MM.1S (cell line): ENCODE measurements around the gene SLC4A5.

Experiments used
- EZH2phosphoT487 ChIP-seq: fragments of 300-600 bp; sonication (generic); IDR thresholded peaks from 2 replicates; pipeline ENCODE4 v1.6.1; 2018; ENCODE audit warnings: antibody characterized with exemption, low read length
- TF ChIP-seq, protein P1 (sequence below): fragments of 300-600 bp; sonication (generic); IDR thresholded peaks from 2 replicates; pipeline ENCODE4 v1.5.1; 2016; ENCODE audit warnings: antibody characterized with exemption, low read length, mixed read lengths

DNA sequence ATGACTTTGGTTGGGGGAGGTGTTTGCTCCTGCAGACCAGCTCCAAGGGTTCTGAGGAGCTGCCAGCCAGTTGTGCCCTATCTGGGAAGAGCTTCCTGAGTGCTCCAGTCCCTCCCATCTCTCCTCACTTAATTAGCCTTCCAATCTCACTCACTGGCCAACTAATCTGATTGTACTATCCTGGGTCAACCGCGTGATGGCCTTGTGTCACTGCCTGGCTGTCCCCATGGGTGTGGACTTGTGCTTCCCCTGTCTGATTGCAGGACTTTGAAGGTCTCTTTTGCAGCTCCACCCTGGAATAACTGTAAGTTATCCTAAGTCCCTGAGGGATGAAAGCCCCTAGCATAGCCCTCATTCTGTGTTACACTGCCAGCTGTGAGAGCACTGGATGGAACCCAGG is 65.0 kb downstream of the SLC4A5 start:
- TF ChIP-seq, protein P1, sequence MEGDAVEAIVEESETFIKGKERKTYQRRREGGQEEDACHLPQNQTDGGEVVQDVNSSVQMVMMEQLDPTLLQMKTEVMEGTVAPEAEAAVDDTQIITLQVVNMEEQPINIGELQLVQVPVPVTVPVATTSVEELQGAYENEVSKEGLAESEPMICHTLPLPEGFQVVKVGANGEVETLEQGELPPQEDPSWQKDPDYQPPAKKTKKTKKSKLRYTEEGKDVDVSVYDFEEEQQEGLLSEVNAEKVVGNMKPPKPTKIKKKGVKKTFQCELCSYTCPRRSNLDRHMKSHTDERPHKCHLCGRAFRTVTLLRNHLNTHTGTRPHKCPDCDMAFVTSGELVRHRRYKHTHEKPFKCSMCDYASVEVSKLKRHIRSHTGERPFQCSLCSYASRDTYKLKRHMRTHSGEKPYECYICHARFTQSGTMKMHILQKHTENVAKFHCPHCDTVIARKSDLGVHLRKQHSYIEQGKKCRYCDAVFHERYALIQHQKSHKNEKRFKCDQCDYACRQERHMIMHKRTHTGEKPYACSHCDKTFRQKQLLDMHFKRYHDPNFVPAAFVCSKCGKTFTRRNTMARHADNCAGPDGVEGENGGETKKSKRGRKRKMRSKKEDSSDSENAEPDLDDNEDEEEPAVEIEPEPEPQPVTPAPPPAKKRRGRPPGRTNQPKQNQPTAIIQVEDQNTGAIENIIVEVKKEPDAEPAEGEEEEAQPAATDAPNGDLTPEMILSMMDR, result no peak
- TF ChIP-seq EZH2phosphoT487, result no peak
